Neural cell (in vitro differentiated cells): Measurements from ENCODE around the gene INSRR. TPM values are rescaled to one million over a fixed set of nuclear protein-coding genes. Genes with fewer than 3 reads are reported as not detected.

Source experiments
- H2AFZ ChIP-seq: fragments of 200-600, 300-800 bp; sonication (generic), shearing (Covaris generic); 2 replicates; pipeline ENCODE4 v1.6.0; 2014; ENCODE audit warnings: low read depth, mild to moderate bottlenecking, antibody characterized with exemption, low read length, moderate library complexity
- H3F3A ChIP-seq: fragments of 200-600 bp; shearing (Covaris generic); 2 replicates; pipeline ENCODE4 v1.6.1; 2016; ENCODE audit warnings: mild to moderate bottlenecking, moderate library complexity, mixed read lengths, antibody characterized with exemption, low read length; ENCODE audit not compliant: insufficient read depth, poor library complexity, severe bottlenecking
- H3K27ac ChIP-seq: fragments of 200-600, 300-800 bp; sonication (generic), shearing (Covaris generic); 2 replicates; pipeline ENCODE4 v1.5.1; 2014; ENCODE audit warnings: mild to moderate bottlenecking, low read length, moderate library complexity
- H3K27me3 ChIP-seq: fragments of 300-800, 200-600 bp; sonication (generic), shearing (Covaris generic); 2 replicates; pipeline ENCODE4 v1.6.0; 2014; ENCODE audit warnings: mild to moderate bottlenecking, low read depth, low read length, moderate library complexity; ENCODE audit not compliant: insufficient read depth
- H3K36me3 ChIP-seq: fragments of 300-800, 200-600 bp; sonication (generic), shearing (Covaris generic); 2 replicates; pipeline ENCODE4 v1.5.1; 2014; ENCODE audit warnings: mild to moderate bottlenecking, antibody characterized with exemption, low read length, moderate library complexity; ENCODE audit not compliant: insufficient read depth
- H3K4me2 ChIP-seq: fragments of 300-800, 200-600 bp; sonication (generic), shearing (Covaris generic); 2 replicates; pipeline ENCODE4 v1.6.0; 2014; ENCODE audit warnings: mild to moderate bottlenecking, low read length
- H3K4me3 ChIP-seq: fragments of 300-800, 200-600 bp; sonication (generic), shearing (Covaris generic); 2 replicates; pipeline ENCODE4 v1.5.1; 2014; ENCODE audit warnings: mild to moderate bottlenecking, low read length, moderate library complexity
- H3K79me2 ChIP-seq: fragments of 200-600 bp; shearing (Covaris generic); replicated peaks from 2 replicates; pipeline ENCODE4 v1.6.0; 2014; ENCODE audit warnings: mild to moderate bottlenecking, low read length, moderate library complexity; ENCODE audit not compliant: insufficient read depth
- H3K9ac ChIP-seq: fragments of 300-800, 200-600 bp; sonication (generic), shearing (Covaris generic); 2 replicates; pipeline ENCODE4 v1.6.1; 2016; ENCODE audit warnings: mild to moderate bottlenecking, low read length, mixed read lengths
- H3K9me2 ChIP-seq: fragments of 200-600 bp; shearing (Covaris generic); 2 replicates; pipeline ENCODE4 v1.6.1; 2016; ENCODE audit warnings: mild to moderate bottlenecking, low read length, mixed read lengths; ENCODE audit not compliant: insufficient read depth
- H3K9me3 ChIP-seq: fragments of 200-600, 300-800 bp; sonication (generic), shearing (Covaris generic); 2 replicates; pipeline ENCODE4 v1.6.1; 2016; ENCODE audit warnings: mild to moderate bottlenecking, mixed run types, low read length, moderate library complexity, mixed read lengths
- H4K20me1 ChIP-seq: fragments of 200-600 bp; shearing (Covaris generic); 2 replicates; pipeline ENCODE4 v1.6.1; 2016; ENCODE audit warnings: mild to moderate bottlenecking, mixed run types; ENCODE audit not compliant: insufficient read depth
- CTCF ChIP-seq: fragments of 450-650 bp; IDR thresholded peaks from 2 replicates; pipeline ENCODE4 v1.5.1; 2014; ENCODE audit warnings: antibody characterized with exemption, mild to moderate bottlenecking, moderate library complexity; ENCODE audit not compliant: poor library complexity, severe bottlenecking
- EP300 ChIP-seq: fragments of 450-650 bp; conservative IDR thresholded peaks from 2 replicates; pipeline ENCODE4 v1.6.1; 2014; ENCODE audit warnings: antibody characterized with exemption, mild to moderate bottlenecking, moderate library complexity; ENCODE audit not compliant: poor library complexity, severe bottlenecking
- EZH2 ChIP-seq: fragments of 200-600, 300-800 bp; shearing (Covaris generic), sonication (generic); IDR thresholded peaks from 2 replicates; pipeline ENCODE4 v1.6.1; 2014; ENCODE audit warnings: antibody characterized with exemption, low read length, borderline replicate concordance, mild to moderate bottlenecking; ENCODE audit not compliant: insufficient read depth, poor library complexity, severe bottlenecking
- MXI1 ChIP-seq: fragments of 450-650 bp; conservative IDR thresholded peaks from 2 replicates; pipeline ENCODE4 v1.6.1; 2014; ENCODE audit warnings: antibody characterized with exemption, mild to moderate bottlenecking; ENCODE audit not compliant: poor library complexity, severe bottlenecking
- POLR2AphosphoS5 ChIP-seq: IDR thresholded peaks from 2 replicates; pipeline ENCODE4 v1.6.1; 2012
- RAD21 ChIP-seq: fragments of 450-650 bp; conservative IDR thresholded peaks from 2 replicates; pipeline ENCODE4 v1.6.1; 2014; ENCODE audit warnings: antibody characterized with exemption, mild to moderate bottlenecking, moderate library complexity
- REST ChIP-seq: IDR thresholded peaks from 2 replicates; pipeline ENCODE4 v1.6.1; 2012; ENCODE audit warnings: borderline replicate concordance
- SMC3 ChIP-seq: fragments of 450-650 bp; conservative IDR thresholded peaks from 2 replicates; pipeline ENCODE4 v1.6.1; 2014; ENCODE audit warnings: antibody characterized with exemption, mild to moderate bottlenecking, moderate library complexity; ENCODE audit not compliant: poor library complexity
- TAF1 ChIP-seq: IDR thresholded peaks from 2 replicates; pipeline ENCODE4 v1.6.1; 2012; ENCODE audit warnings: low read depth
- polyA plus RNA-seq: library from polyadenylated mRNA; depleted of rRNA; stranded (reverse); fragments of >200 nt; gene quantifications from 2 replicates; pipeline ENCODE4 v1.2.3, GENCODE V29; 2014

Gene INSRR
- polyA plus RNA-seq, 1 donor from 2014 or later = 3.0 TPM

GRCh38 chr1:156816561-156817328 is 42.2 kb downstream of the INSRR start, which contains the start of gene SH2D2A:
SH2D2A (minus strand) TSS chr1:156816848; CDS start chr1:156816708, 140 bp downstream.
- Histone ChIP-seq H3K27ac (no peak within 1 kb of the TSS), H3K9me2 (no peaks in the 10 kb centered on the region), H3K4me2 (no peak within 1 kb of the TSS), H3K27me3 (peaks cover 15% of the 10 kb centered on the region), H3F3A (no peaks in the 10 kb centered on the region), H3K9me3 (no peaks in the 10 kb centered on the region), H4K20me1 (no peaks in the 10 kb centered on the region), H3K36me3 (no peaks in the 10 kb centered on the region), H3K9ac (no peak within 1 kb of the TSS), H2AFZ (no peak within 1 kb of the TSS), H3K4me3 (no peak within 1 kb of the TSS), H3K79me2 (no peaks in the 10 kb centered on the region)
- no peak for TF ChIP-seq REST
- no peak for TF ChIP-seq TAF1
- no peak for TF ChIP-seq EZH2
- no peak for TF ChIP-seq CTCF
- no peak for TF ChIP-seq POLR2AphosphoS5
- TF ChIP-seq SMC3 = no peak
- no peak for TF ChIP-seq RAD21
- no peak for TF ChIP-seq EP300
- no peak for TF ChIP-seq MXI1

- no peaks in the 10 kb centered on the region for H3K9me2 ChIP-seq
- H4K20me1 ChIP-seq = no peaks in the 10 kb centered on the region
- no peaks in the 10 kb centered on the region for H3K36me3 ChIP-seq
- H3K4me2 ChIP-seq = no peak overlapping the region
- H3K9me3 ChIP-seq = no peaks in the 10 kb centered on the region
- no peak overlapping the region for H3K27ac ChIP-seq
- no peaks in the 10 kb centered on the region for H3K79me2 ChIP-seq
- no peaks in the 10 kb centered on the region for H3F3A ChIP-seq
- no peak overlapping the region for H3K9ac ChIP-seq
- no peak overlapping the region for H2AFZ ChIP-seq
- H3K27me3 ChIP-seq = peaks cover 13% of the 10 kb centered on the region
- no peak overlapping the region for H3K4me3 ChIP-seq
- TF ChIP-seq REST = no peak
- TF ChIP-seq TAF1 = no peak
- no peak for TF ChIP-seq MXI1
- no peak for TF ChIP-seq EZH2
- no peak for TF ChIP-seq SMC3
- no peak for TF ChIP-seq EP300
- TF ChIP-seq CTCF = no peak
- no peak for TF ChIP-seq POLR2AphosphoS5
- TF ChIP-seq RAD21 = no peak
Observed at GRCh38 chr1:156815961-156816422, 42.9 kb downstream of the INSRR start.
